ENCODE results near the gene UCN. TPM values are rescaled to one million over a fixed set of nuclear protein-coding genes. Genes with fewer than 3 reads are reported as not detected.

UCN gene
- total and polyA plus RNA-seq, 2 of the 4 experiments (the other 2 are of a cell fraction) = 0.22 TPM; not detected in 1

DNA sequence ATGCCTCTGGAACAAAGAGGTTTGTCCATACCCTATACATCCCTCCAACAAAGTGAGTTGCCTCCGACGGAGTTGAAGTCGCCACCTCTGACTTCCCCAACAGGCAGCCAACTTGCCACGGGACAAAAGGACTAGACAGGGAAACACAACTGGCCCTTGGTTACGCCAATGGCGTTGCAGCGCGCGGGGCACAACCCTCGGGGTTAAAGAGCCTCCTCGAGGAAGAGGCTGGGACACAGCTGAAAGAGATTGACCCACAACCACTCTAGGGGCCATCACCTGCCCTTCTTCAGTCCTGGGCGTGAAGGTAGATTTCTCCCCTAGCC lies 47.8 kb upstream of the UCN start:
- in situ Hi-C loops (cut with MboI; ENCODE audit: low sequenced_read_pairs) = no loop called here
- no peak for TF ChIP-seq CTCF (conservative IDR thresholded peaks at IDR 0.05; ENCODE audit: low read depth, low read length)
- 0 out of 2 replicates have a peak, but pooled peaks have one; percentile 36 for TF ChIP-seq MXI1 (IDR thresholded peaks at IDR 0.05; ENCODE audit: borderline replicate concordance, low read depth, low read length)
- Histone ChIP-seq H4K5ac (ENCODE audit: low read depth, low read length) (peak overlapping the region; percentile 48), H2BK20ac (ENCODE audit: low read depth, low read length) (no peak overlapping the region), H3K9me3 (ENCODE audit: control insufficient read depth, insufficient read depth, low read length) (no peaks in the 10 kb centered on the region), H3K4me3 (ENCODE audit: insufficient read depth, low read depth, low read length) (peak overlapping the region; percentile 88), H4K8ac (ENCODE audit: low read depth in 2 of 2, low read length in 2 of 2) (peak overlapping the region; percentile 73 to 98), H4K91ac (ENCODE audit: insufficient read depth, low read depth, low read length) (peak overlapping the region; percentile 87), H3K27me3 (ENCODE audit: control insufficient read depth, insufficient read depth, low read length) (no peaks in the 10 kb centered on the region), H3K56ac (ENCODE audit: extremely low read depth, insufficient read depth, low read length) (peak overlapping the region; percentile 81), H3K9me1 (ENCODE audit: insufficient read depth, low read length) (no peaks in the 10 kb centered on the region; the same call in 1 of the 2 replicates), H3K27ac (ENCODE audit: insufficient read depth, low read length) (peak overlapping the region; percentile 88), H3K23ac (ENCODE audit: low read depth, low read length) (peak overlapping the region; percentile 69), H2BK120ac (ENCODE audit: low read depth, low read length) (peak overlapping the region; percentile 65), H2BK15ac (ENCODE audit: low read depth, low read length) (no peak overlapping the region), H3K79me1 (ENCODE audit: low read depth in 1 of 2, low read length in 2 of 2) (peaks cover 21 to 42% of the 10 kb centered on the region in 2 experiments), H3K36me3 (ENCODE audit: control insufficient read depth, insufficient read depth, low read length) (no peaks in the 10 kb centered on the region), H3K4me1 (ENCODE audit: control insufficient read depth, insufficient read depth, low read length) (peaks cover 8% of the 10 kb centered on the region), H4K20me1 (ENCODE audit: insufficient read depth, low read length) (no peaks in the 10 kb centered on the region; the same call in 1 of the 2 replicates), H3K14ac (replicated peaks; ENCODE audit: low read depth, low read length) (peak overlapping the region; percentile 88), H3K9ac (ENCODE audit: low read depth, low read length) (peak overlapping the region; percentile 92), H3K4ac (ENCODE audit: low read depth, low read length) (peak overlapping the region; percentile 95), H2AK9ac (replicated peaks; ENCODE audit: low read depth, low read length, poor library complexity) (peak overlapping the region; percentile 96), H2AFZ (replicated peaks; ENCODE audit: low read length, poor library complexity) (peak overlapping the region; percentile 98), H3K18ac (ENCODE audit: low read depth, low read length) (peak overlapping the region; percentile 24; the same call in 1 of the 2 replicates), H2AK5ac (ENCODE audit: low read depth, low read length) (peak overlapping the region; percentile 94), H2BK5ac (ENCODE audit: low read depth, low read length, poor library complexity, severe bottlenecking) (peak overlapping the region; percentile 71), H3K4me2 (ENCODE audit: low read depth, low read length) (peak overlapping the region; percentile 93)
- 0% methylated on average over 3 of the region's 12 CpGs; no CpG with 5 or more reads in 1 of the 2 experiments for WGBS, 2 experiments (ENCODE audit: extremely low coverage in 2 of 2, insufficient read length in 1 of 2)
- DNase-seq (peak; percentile 53), ATAC-seq (ENCODE audit: low read depth) (peak; percentile 40)
- intact Hi-C loops (cut with micrococcal nuclease) = loop anchor here (5.0 kb wide), 1 partner anchor 34 kb away; the partner anchor contains the start of gene MPV17
- ChIA-PET CTCF (no interaction called here), POLR2A (ENCODE audit: unreplicated experiment) (interaction anchor here (1.6 kb wide), 1 partner anchor 24 kb away, joined by 5 read pairs; the partner anchor contains the start of gene ZNF513)
- BruUV-seq (replicated peaks) = no TSS peak
- dilution Hi-C loops (cut with HindIII; ENCODE audit: low sequenced_read_pairs, unreplicated experiment) = no loop called here

All from IMR-90 (cell line).